GM19455 (cell line): ENCODE measurements around the gene SHISA6.

Source experiments
- ATAC-seq: cut with Tn5 transposase; IDR thresholded peaks from one replicate; pipeline ENCODE4 v1.9.1; 2021; ENCODE audit not compliant: unreplicated experiment

SHISA6 gene

DNA sequence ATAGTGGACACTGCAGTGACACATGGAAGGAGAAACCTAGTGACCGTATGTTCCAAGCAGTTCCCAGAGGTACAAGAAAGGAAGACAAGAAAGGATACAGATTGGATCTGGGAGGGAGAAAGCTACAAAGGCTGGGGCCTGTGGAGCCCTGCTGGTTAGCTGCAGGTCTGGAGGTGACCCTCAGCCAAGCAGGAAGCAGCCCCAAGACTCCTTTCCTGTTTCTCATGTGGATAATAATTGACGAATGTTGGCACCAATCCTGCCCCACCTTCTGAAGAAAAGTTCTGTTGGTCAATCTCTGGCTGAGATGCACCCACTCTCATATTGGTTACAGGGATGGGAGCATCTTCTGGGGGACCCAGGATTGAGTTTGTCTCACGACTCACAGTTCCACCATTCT is 99.8 kb downstream of the SHISA6 start:
- no peak for ATAC-seq

- ATAC-seq = no peak
Measured at GRCh38 chr17:11342138-11342537, 101.1 kb downstream of the SHISA6 start.

DNA sequence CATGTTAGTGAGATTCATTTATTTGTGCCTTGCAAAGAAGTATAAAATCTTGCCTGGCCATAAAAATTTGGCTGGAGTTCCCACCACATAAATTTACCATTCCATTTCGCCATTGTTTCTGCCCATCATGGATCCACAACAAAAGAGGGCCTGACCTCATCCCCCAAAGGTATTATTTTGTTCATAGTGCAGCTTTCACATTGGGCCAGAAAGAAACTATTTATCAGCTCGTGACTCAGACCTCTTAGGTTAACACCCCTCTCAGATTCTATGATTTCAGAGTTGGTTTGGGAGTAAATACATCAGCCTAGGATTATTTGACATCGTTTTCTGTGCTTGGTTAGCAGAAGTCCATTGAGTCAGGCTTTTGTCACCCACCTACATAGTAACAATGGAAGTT is 108.1 kb downstream of the SHISA6 start:
- ATAC-seq = no peak

DNA sequence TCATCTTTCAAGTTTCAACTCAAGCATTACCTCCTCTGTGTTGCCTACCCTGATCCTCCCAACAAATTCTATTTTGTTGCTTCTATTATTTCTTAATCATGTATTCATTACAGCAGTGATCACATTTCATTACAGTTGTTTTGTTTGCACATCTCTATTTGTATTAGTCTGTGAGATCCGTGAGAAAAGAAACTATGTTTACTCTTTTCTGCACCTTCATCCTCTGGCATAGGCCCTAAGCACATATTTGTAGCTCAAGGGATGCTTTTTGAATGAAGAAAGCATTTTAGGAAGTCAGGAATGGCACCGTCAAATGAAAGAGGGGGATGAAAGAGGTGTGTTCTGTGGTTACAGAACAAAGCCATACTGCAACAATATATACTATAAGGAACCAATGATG is 110.5 kb downstream of the SHISA6 start:
- ATAC-seq = no peak

GRCh38 chr17:11353601-11354000 is 112.6 kb downstream of the SHISA6 start:
- no peak for ATAC-seq

DNA sequence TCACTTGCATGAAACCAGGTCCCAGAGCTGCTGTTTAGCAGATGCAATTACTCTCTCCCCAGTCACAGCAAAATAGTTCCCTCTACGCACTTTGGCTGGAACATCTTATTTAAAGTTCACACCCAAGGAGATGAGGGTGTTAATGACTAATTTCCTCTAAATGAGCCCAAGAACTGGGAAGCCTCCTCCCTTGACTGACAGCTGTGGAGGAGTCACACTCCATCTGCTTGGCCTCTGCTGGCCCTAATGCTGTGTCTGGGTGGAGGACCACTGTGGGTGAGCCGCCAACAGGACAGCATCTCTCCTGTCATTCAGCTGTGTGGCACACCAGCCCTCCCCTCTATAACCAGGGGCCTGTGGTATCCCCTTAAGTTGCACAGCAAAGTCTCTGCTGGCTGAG is 115.4 kb downstream of the SHISA6 start:
- ATAC-seq = no peak

GRCh38 chr17:11363565-11364117 is 122.6 kb downstream of the SHISA6 start:
- no peak for ATAC-seq

- no peak for ATAC-seq
Measured at GRCh38 chr17:11366272-11366850, 125.3 kb downstream of the SHISA6 start.

DNA sequence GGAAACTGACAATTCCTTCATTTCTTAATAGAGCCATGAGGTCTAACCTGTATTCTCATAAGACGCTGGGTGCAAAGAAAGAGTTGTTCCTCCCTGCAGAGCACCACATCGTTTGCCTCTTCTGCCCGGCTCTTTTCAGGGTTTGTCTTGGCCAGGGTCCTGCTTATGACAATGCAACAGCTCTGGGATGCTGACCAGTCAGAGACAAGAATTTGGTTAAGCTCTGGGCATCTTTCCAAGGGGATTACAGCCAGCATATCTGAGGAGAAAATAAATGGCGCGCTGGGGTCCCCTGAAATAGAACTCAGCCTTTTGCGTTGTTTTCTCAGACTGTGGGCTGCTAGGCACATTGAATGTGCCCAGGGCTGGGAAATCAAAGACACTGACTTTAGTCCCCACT is 128.6 kb downstream of the SHISA6 start:
- no peak for ATAC-seq

DNA sequence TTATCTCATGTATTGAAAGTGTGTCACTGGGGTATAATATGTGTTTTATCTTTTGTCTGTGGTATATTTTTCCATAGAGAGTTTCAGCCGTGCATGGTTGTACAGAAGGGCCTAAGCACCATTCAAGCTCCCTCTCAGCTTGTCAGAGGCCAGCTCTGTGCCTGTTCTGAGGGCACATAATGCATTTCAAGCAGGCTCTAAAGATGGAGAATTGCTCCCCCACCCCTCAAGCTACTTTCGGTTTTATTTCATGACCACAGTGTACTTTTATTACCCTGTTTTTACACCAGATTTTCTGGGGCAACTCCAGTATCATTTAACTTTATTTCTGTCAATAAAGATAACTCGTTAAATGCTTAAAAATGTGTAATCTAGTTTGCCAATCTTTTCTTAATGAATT is 131.7 kb downstream of the SHISA6 start:
- no peak for ATAC-seq

GRCh38 chr17:11378506-11378905 is 137.5 kb downstream of the SHISA6 start:
- no peak for ATAC-seq

GRCh38 chr17:11380761-11381160 is 139.7 kb downstream of the SHISA6 start:
- ATAC-seq = no peak

DNA sequence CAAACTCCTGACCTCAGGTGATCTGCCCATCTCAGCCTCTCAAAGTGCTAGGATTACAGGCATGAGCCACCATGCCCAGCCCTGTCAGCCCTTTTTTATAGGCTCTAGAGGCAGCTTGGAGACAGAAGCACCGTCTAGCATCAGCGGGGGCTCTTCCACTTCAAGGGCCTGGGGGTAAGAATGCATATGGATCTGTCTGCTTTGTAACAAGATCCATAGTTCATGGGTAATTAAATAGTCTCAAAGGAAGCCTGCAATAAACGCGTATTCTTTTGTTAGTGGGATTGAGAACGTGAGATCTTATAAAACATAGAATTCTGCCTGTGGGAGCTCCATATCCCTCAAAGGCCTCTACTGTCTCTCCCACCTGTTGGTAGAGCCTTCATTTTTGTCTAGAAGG is 142.1 kb downstream of the SHISA6 start:
- no peak for ATAC-seq

DNA sequence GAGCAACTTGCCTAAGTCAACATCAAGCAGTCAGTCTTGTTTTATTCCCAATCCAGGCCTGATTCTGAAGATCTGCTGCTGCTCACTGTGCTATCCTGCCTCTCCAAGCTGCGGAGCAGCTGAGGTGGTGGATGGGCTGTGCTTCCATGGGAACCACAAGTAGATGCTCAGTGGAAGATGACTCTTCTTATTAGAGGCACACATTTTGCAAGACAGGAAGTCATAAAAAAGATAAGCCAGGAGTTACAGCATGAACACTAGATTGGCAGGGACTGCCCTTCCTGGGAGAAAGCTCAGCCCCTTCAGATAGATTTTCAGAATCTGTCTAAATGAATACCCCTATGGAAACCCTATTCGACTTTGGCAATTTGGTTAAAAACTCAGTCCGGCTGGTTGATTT is 143.1 kb downstream of the SHISA6 start:
- no peak for ATAC-seq

GRCh38 chr17:11387610-11388009 is 146.6 kb downstream of the SHISA6 start:
- ATAC-seq = no peak

GRCh38 chr17:11388054-11388453 is 147.0 kb downstream of the SHISA6 start:
- no peak for ATAC-seq

GRCh38 chr17:11389583-11389982 is 148.6 kb downstream of the SHISA6 start:
- ATAC-seq = no peak

DNA sequence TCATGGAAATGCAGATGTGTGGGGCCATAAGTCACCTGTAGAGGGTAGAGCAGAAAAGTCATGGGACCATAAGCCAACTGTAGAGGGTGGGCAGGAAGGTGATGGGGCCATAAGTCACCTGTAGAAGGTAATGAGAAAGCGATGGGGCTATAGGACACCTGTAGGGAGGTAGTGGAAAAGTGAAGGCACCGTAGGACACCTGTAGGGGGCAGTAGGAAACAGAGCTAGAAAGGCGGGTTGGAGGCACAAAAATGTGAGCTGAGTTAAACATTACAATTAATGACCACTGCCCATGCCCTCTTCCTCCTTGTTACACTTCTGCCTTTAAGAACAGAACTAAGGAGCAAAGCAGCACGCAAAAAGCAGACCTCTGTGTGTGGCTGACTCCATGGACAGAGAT is 150.1 kb downstream of the SHISA6 start:
- ATAC-seq = no peak

- ATAC-seq = no peak
Measured at GRCh38 chr17:11404431-11405276, 163.6 kb downstream of the SHISA6 start.

DNA sequence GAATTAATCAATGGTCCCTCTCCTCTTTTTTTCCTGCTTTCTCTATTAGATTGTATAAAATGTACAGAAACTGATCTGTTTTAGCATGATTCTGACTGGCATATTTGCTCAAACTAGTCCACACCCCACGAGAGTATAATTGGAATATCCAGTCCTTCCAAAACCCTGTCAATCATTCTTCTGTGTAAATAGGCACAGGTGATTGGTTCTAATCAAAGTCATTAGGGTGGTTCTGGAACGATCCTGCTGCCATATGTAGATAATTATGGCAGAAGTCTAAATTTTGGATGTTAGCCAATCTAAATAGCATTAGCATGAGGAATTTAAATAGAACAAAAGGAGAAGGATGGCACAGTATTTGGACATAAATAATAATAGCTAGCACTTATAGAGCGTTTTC is 165.7 kb downstream of the SHISA6 start:
- ATAC-seq = no peak

DNA sequence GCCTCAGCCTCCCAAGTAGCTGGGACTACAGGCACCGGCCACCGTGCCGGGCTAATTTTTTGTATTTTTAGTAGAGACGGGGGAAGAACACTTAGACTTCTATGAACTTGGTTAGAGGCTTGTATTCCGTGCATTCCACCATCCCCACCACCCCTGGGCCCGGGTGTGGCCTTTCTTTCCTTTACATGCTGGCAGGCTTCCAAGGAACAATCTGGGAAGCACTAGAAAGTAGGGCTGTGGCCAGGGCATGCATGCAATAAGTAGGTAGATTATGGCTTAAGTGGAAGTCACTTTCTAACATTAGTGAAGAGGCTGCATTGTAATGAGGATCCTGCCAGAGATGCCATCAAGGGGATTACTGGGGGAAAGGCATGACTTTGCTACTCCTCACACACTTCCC is 171.6 kb downstream of the SHISA6 start:
- ATAC-seq = no peak

DNA sequence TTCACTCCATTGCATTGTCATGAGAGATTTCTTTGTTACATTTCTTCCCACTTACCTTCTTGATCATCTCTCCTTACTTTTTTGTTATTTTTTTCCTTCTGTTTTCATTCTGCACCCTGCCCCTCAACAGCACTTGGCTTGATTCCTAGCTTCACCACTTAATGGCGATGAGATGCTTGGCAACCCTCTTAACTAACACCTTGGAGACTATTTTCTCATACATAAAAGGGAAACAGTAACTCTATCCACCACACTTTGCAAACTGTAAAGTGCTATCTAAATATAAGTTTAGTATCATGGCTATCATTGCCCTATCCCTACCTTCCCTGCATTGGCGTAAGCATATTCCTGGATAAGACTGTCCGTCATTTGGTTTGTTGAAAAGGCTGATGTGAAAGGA is 177.3 kb downstream of the SHISA6 start:
- no peak for ATAC-seq
